ENCODE results near the gene NTM. TPM values are rescaled to one million over a fixed set of nuclear protein-coding genes. Genes with fewer than 3 reads are reported as not detected.

The NTM gene
- total and polyA plus RNA-seq, 2 of the 8 experiments (the other 6 are each of a cell fraction or from before 2014, with no cell fraction given): 13.4 to 20.0 TPM

DNA sequence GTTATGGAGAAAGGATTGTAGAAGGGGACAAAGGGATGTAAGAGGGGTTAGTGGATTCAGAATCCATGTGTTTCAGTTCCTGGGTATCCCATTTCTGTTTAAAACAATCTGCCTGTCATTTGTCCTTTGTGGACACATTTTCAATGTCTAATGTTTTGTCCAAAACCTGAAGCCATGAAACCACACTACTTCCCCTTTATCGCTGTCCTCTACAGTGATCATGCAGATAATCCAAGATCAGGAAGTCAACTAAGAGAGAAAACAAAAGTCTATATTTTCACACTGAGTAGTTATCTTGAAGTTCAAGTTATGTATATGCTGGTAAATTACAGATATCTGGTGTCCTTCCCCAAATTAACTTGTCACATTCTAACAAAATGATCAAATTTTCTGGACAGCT is 457.0 kb downstream of the NTM start (continued):
- TF ChIP-seq, protein P1, sequence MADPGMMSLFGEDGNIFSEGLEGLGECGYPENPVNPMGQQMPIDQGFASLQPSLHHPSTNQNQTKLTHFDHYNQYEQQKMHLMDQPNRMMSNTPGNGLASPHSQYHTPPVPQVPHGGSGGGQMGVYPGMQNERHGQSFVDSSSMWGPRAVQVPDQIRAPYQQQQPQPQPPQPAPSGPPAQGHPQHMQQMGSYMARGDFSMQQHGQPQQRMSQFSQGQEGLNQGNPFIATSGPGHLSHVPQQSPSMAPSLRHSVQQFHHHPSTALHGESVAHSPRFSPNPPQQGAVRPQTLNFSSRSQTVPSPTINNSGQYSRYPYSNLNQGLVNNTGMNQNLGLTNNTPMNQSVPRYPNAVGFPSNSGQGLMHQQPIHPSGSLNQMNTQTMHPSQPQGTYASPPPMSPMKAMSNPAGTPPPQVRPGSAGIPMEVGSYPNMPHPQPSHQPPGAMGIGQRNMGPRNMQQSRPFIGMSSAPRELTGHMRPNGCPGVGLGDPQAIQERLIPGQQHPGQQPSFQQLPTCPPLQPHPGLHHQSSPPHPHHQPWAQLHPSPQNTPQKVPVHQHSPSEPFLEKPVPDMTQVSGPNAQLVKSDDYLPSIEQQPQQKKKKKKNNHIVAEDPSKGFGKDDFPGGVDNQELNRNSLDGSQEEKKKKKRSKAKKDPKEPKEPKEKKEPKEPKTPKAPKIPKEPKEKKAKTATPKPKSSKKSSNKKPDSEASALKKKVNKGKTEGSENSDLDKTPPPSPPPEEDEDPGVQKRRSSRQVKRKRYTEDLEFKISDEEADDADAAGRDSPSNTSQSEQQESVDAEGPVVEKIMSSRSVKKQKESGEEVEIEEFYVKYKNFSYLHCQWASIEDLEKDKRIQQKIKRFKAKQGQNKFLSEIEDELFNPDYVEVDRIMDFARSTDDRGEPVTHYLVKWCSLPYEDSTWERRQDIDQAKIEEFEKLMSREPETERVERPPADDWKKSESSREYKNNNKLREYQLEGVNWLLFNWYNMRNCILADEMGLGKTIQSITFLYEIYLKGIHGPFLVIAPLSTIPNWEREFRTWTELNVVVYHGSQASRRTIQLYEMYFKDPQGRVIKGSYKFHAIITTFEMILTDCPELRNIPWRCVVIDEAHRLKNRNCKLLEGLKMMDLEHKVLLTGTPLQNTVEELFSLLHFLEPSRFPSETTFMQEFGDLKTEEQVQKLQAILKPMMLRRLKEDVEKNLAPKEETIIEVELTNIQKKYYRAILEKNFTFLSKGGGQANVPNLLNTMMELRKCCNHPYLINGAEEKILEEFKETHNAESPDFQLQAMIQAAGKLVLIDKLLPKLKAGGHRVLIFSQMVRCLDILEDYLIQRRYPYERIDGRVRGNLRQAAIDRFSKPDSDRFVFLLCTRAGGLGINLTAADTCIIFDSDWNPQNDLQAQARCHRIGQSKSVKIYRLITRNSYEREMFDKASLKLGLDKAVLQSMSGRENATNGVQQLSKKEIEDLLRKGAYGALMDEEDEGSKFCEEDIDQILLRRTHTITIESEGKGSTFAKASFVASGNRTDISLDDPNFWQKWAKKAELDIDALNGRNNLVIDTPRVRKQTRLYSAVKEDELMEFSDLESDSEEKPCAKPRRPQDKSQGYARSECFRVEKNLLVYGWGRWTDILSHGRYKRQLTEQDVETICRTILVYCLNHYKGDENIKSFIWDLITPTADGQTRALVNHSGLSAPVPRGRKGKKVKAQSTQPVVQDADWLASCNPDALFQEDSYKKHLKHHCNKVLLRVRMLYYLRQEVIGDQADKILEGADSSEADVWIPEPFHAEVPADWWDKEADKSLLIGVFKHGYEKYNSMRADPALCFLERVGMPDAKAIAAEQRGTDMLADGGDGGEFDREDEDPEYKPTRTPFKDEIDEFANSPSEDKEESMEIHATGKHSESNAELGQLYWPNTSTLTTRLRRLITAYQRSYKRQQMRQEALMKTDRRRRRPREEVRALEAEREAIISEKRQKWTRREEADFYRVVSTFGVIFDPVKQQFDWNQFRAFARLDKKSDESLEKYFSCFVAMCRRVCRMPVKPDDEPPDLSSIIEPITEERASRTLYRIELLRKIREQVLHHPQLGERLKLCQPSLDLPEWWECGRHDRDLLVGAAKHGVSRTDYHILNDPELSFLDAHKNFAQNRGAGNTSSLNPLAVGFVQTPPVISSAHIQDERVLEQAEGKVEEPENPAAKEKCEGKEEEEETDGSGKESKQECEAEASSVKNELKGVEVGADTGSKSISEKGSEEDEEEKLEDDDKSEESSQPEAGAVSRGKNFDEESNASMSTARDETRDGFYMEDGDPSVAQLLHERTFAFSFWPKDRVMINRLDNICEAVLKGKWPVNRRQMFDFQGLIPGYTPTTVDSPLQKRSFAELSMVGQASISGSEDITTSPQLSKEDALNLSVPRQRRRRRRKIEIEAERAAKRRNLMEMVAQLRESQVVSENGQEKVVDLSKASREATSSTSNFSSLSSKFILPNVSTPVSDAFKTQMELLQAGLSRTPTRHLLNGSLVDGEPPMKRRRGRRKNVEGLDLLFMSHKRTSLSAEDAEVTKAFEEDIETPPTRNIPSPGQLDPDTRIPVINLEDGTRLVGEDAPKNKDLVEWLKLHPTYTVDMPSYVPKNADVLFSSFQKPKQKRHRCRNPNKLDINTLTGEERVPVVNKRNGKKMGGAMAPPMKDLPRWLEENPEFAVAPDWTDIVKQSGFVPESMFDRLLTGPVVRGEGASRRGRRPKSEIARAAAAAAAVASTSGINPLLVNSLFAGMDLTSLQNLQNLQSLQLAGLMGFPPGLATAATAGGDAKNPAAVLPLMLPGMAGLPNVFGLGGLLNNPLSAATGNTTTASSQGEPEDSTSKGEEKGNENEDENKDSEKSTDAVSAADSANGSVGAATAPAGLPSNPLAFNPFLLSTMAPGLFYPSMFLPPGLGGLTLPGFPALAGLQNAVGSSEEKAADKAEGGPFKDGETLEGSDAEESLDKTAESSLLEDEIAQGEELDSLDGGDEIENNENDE (IDR thresholded peaks at IDR 0.05; ENCODE audit: insufficient replicate concordance, low read length): no peak
- TF ChIP-seq TEAD4 (IDR thresholded peaks at IDR 0.05; ENCODE audit: low read depth, low read length): no peak
- TF ChIP-seq, protein P2, sequence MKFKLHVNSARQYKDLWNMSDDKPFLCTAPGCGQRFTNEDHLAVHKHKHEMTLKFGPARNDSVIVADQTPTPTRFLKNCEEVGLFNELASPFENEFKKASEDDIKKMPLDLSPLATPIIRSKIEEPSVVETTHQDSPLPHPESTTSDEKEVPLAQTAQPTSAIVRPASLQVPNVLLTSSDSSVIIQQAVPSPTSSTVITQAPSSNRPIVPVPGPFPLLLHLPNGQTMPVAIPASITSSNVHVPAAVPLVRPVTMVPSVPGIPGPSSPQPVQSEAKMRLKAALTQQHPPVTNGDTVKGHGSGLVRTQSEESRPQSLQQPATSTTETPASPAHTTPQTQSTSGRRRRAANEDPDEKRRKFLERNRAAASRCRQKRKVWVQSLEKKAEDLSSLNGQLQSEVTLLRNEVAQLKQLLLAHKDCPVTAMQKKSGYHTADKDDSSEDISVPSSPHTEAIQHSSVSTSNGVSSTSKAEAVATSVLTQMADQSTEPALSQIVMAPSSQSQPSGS (IDR thresholded peaks at IDR 0.05; ENCODE audit: low read length): no peak
- no peak for TF ChIP-seq CEBPB (IDR thresholded peaks at IDR 0.05; ENCODE audit: low read depth, low read length)
- no peak for TF ChIP-seq SIX5 (IDR thresholded peaks at IDR 0.05; ENCODE audit: low read depth, low read length)
- TF ChIP-seq RAD21 (IDR thresholded peaks at IDR 0.05 in 1 of 2, conservative IDR thresholded peaks at IDR 0.05 in 1 of 2; ENCODE audit: low read depth in 2 of 2, low read length in 2 of 2): no peak
